HG02642 (cell line): ENCODE results near the gene MEAF6.

Source experiments
- ATAC-seq: cut with Tn5 transposase; IDR thresholded peaks from one replicate; pipeline ENCODE4 v1.9.1; 2021; ENCODE audit warnings: mild to moderate bottlenecking; ENCODE audit not compliant: unreplicated experiment, poor library complexity

MEAF6 gene

DNA sequence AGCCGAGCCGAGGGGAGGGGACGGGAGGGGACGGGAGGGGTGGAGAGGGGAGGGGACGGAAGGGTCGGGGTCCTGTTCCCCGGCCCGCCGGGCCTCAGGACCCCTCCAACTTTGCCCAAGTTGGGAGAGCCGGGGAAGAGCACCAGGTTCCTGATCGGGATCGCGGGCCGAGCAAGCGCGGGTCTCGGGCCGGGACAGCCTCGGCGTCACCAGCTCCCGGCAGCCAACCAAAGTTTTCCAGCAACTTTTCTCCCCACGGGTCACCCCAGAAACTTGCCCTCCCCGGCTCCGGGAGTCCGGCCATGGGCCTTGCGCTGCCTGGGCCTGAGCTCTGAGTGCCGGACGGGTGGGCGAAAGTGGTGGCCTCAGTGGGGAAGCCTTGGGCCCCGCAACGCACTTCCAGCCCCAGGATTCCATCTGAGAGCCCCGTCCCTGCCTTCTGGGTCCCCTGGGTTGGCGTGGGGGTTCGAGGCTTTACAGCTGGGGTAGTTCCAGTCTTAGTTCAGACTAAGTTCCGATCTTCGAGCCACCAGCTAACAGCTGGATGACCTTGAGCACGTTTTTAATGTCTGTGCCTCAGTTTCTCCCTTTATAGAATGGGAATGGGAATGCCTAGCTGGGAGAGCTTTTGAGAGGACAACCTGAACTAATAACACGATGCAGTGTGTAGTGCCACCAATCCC, 39.7 kb downstream of the MEAF6 start:
- ATAC-seq = peak; percentile 2

GRCh38 chr1:37474046-37474696, 40.4 kb downstream of the MEAF6 start, which contains the start of gene ZC3H12A:
Gene ZC3H12A, plus strand, starts transcription at chr1:37474580. Its CDS starts 917 bp downstream, at chr1:37475497.
- ATAC-seq = peak; percentile 62

- no peak for ATAC-seq
These were observed 41.0 kb downstream of the MEAF6 start for GRCh38 chr1:37473431-37474045.

DNA sequence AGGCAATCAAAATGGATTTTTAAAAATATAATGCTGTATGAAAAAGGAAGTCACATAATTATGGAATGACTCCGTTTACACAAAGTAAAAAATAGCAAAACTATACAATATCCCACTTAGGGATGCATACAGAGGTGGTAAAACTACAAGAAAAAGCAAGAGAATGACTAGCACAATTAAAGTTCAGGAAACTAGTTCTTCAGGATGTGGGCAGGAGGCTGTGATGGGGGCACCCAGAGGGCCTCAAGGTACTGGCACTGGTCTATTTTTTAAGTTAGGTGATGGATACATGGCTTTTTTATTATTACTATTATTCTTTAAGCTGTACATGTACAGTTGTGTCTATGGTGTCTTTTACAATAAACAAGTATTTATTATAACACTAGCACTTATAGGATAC, 41.6 kb downstream of the MEAF6 start:
- no peak for ATAC-seq

DNA sequence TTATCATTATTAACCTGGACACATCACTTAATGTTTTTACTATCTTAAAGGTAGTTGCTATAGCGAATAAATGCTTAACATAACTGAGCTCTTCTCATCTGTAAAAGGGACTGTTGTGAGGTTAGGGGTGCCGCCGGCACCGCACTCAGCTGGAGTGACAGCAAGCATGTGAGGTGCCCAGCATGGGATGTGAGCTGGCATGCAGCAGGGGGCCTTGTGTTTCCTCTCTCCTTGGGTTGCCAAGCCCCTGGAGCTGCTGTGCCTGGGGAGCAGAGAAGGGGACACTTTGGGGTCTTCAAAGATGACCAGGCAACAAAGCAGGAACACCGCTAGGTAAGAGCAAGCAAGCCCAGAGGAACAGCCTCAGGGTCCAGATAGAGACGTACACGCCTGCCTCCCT, 42.3 kb downstream of the MEAF6 start:
- no peak for ATAC-seq

- no peak for ATAC-seq
These were observed 43.0 kb downstream of the MEAF6 start for GRCh38 chr1:37471345-37472231.

DNA sequence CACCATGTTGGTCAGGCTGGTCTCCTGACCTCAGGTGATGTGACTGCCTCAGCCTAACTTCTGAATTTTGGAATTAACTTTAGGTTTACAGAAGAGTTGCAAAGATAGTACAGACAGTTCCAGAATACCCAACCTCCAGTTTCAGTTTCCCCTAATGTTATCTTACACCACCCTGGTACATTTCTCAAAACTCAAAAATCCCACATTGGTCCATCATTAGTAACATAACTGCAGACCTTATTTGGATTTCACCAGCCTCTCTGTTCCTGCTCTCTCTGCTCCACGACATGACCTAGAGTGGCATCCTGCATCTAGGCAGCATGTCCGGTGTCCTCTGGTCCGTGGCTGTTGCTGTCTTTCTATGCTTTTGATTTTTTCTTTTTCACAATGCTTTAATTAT, 45.2 kb downstream of the MEAF6 start:
- no peak for ATAC-seq

DNA sequence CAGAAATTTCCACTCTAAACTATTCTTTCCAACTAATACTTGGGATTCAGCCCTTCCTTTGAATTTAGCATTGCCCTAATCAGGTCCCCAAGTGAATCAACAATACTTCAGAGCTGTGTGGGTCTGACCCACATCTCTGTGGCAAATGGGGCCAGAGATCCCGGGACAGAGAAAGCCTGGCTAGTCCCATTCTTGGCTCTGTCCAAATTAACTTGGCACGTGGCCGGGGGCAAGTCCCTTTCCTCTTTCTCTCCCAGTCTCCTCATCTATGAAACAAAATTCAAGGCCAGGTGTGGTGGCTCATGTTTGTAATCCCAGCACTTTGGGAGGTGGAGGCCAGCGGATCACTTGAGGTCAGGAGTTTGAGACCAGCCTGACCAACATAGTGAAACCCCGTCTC, 46.5 kb downstream of the MEAF6 start:
- no peak for ATAC-seq

- no peak for ATAC-seq
These were observed 48.7 kb downstream of the MEAF6 start for GRCh38 chr1:37465593-37466517.

GRCh38 chr1:37464443-37464842, 50.1 kb downstream of the MEAF6 start:
- no peak for ATAC-seq

DNA sequence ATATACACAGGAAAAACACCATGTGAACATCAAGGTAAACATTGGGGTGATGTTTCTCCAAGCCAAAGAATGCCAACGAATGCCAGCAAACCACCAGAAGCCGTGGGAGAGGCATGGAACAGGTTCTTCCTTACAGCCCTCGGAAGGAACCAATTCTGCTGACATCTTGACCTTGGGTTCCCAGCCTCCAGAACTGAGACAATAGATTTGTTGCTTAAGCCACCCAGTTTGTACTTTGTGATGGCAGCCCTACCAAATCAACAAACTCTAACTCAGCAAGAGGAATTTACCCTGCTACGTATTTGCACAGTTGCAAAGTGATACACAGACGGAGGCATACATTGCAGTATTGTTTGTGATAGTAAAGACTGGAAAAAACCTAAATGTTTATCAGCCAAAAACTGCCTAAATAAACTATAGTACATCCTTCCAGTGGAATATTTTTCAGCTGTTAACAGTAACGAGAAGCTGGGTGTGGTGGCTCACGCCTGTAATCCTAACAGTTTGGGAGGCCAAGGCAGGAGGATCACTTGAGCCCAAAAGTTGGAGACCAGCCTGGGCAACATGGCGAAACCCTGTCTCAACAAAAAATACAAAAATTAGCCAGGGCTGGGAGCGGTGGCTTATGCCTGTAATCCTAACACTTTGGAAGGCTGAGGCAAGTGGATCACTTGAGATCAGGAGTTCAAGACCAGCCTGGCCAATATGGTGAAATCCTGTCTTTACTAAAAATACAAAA, 52.7 kb downstream of the MEAF6 start:
- no peak for ATAC-seq

- no peak for ATAC-seq
These were observed 56.0 kb downstream of the MEAF6 start for GRCh38 chr1:37458551-37458950.

GRCh38 chr1:37456614-37457013, 58.0 kb downstream of the MEAF6 start:
- no peak for ATAC-seq

DNA sequence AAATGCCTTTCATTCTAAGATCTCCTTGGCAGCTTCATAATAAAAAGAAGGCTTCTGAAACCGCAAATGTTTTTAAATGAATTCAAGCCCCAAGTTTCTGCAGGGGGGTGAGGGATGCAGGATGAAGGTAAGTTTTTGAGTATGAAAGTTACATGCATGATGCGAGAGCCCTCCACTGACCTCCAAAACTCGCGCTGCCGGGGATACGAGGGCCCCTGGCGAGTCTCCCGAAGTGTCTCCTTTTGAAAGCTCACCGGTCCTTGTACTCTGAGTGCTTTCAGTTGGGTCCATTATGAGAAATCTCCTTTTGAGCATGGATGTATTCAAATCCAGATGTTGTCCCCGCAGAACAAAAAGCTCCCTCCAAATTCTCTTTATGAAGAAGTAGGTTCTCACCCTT, 59.0 kb downstream of the MEAF6 start:
- no peak for ATAC-seq

- no peak for ATAC-seq
These were observed 60.9 kb downstream of the MEAF6 start for GRCh38 chr1:37453647-37454046.

GRCh38 chr1:37452416-37452815, 62.1 kb downstream of the MEAF6 start:
- no peak for ATAC-seq

DNA sequence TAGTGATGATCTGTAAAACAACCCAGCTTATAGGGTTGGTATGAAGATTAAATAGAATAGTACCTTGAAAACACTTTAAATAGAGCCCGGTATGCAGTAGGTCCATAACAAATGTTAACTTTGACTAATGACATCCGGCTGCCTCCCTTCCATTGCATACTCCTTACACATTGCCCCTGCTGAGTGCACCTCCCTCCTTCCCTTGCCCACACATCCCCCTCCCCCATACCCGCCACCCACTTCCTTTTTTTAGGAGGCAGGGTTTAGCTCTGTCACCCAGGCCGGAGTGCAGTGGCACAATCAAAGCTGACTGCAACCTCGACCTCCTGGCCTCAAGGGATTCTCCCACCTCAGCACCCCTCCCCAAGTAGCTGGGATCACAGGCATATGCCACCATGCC, 64.6 kb downstream of the MEAF6 start:
- no peak for ATAC-seq

DNA sequence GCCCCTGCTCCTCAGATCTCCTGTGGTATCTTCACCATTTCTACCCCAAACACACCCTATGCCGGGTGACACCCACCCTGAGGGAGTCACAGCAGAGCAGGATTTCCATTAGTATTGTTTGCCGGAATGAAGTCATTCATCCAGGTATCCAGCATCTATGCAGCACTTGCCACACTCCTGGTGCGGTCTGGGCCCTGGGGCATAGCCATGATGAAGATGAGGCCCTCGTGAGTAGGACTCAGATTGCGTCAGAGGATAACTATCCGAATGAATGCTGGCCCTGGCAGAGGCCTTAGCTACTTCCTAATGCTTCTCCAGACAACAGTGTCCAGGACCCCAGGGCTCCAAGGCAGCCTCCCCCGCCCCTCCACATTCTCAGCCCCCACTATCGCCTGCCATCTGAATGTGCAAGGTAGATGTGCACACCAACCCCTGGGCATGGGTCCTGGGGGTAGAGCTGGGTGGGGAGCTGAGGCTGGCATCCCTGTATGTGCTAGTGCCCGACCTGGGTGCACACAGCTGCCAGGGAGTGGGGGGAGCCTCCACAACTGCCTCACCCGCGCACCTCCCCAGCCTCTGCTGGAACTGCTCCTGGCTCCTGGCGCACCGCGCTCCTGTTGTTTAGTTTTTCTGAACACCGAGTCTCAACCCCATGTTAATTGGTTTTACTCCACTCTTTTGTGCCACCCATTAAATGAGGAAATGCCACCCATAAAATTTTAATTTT, 65.7 kb downstream of the MEAF6 start:
- no peak for ATAC-seq
